Endothelial cell of umbilical vein (primary cell): ENCODE data around the gene AADACL4. TPM values are rescaled to one million over a fixed set of nuclear protein-coding genes. Genes with fewer than 3 reads are reported as not detected.

Source experiments
- BruUV-seq: library from RNA; stranded (reverse); fragments of 400-500 nt; replicated peaks from 2 replicates; lab custom pipeline; 2021; lab: Mats Ljungman, UMichigan
- CTCF ChIA-PET: fragments of 300-600, 350-600 bp; sonication (Branson Sonifier 250); formaldehyde crosslinking; loops from one replicate; lab custom pipeline; 2021; ENCODE audit warnings: antibody characterized with exemption, inconsistent platforms; lab: Charles Lee
- POLR2A ChIA-PET: fragments of 300-600, 350-600 bp; sonication (Branson Sonifier 250); formaldehyde crosslinking; loops from one replicate; lab custom pipeline; 2021; ENCODE audit warnings: antibody characterized with exemption, inconsistent platforms; lab: Charles Lee
- DNase-seq: peaks from one replicate; pipeline ENCODE4 v3.0.0-alpha.2; 2011; ENCODE audit warnings: low read depth, low spot score
- FAIRE-seq: peaks from 2 replicates; lab custom pipeline; 2011; peaks lifted over from hg19 to GRCh38; lab: Jason Lieb, UNC
- H2AFZ ChIP-seq: 2 replicates; pipeline ENCODE4 v1.6.0; 2012; ENCODE audit warnings: low read depth, low read length, control low read depth, inconsistent platforms
- H3K27ac ChIP-seq: 2 replicates; pipeline ENCODE4 v1.5.1; 2011; ENCODE audit warnings: low read depth, mild to moderate bottlenecking, control low read depth, low read length, moderate library complexity; ENCODE audit not compliant: insufficient read depth
- H3K27me3 ChIP-seq, 2 experiments: 2 replicates each; pipeline versions ENCODE4 v1.6.0 to v1.6.1; 2011; ENCODE audit warnings: low read length in 2 of 2, mixed read lengths in 1 of 2; ENCODE audit not compliant: control insufficient read depth in 2 of 2, insufficient read depth in 2 of 2
- H3K36me3 ChIP-seq, 2 experiments: 2 replicates in 1 of 2; 3 replicates in 1 of 2; pipeline ENCODE4 v1.5.1; 2011; ENCODE audit warnings: low read length in 2 of 2, mild to moderate bottlenecking in 1 of 2, moderate library complexity in 1 of 2; ENCODE audit not compliant: control insufficient read depth in 2 of 2, insufficient read depth in 2 of 2; ENCODE audit errors: extremely low read depth in 1 of 2
- H3K4me1 ChIP-seq: 3 replicates; pipeline ENCODE4 v1.5.1; 2011; ENCODE audit warnings: mild to moderate bottlenecking, low read length; ENCODE audit not compliant: control insufficient read depth, insufficient read depth; ENCODE audit errors: extremely low read depth
- H3K4me2 ChIP-seq: 2 replicates; pipeline ENCODE4 v1.6.1; 2011; ENCODE audit warnings: low read length, control low read depth, mixed read lengths; ENCODE audit not compliant: insufficient read depth
- H3K4me3 ChIP-seq, 3 experiments: fragments of 200-600 bp in 1 of 3; sonication (generic), shearing (Covaris generic) in 1 of 3; replicated peaks in 1 of 3; 2 replicates each; pipeline ENCODE4 v1.5.1; 2011 to 2016; ENCODE audit warnings: control low read depth in 3 of 3, low read length in 3 of 3, mild to moderate bottlenecking in 2 of 3, inconsistent platforms in 1 of 3, low read depth in 1 of 3, moderate library complexity in 1 of 3; ENCODE audit not compliant: insufficient read depth in 1 of 3
- H3K79me2 ChIP-seq: 2 replicates; pipeline ENCODE4 v1.6.0; 2012; ENCODE audit warnings: low read length, inconsistent platforms; ENCODE audit not compliant: control insufficient read depth, insufficient read depth
- H3K9ac ChIP-seq: replicated peaks from 2 replicates; pipeline ENCODE3; 2011; ENCODE audit warnings: low read length, control low read depth; ENCODE audit not compliant: insufficient read depth; ENCODE audit errors: extremely low read depth
- H3K9me1 ChIP-seq: replicated peaks from 3 replicates; pipeline ENCODE4 v1.6.0; 2011; ENCODE audit warnings: mild to moderate bottlenecking, low read length; ENCODE audit not compliant: control insufficient read depth, insufficient read depth; ENCODE audit errors: extremely low read depth
- H3K9me3 ChIP-seq: replicated peaks from 2 replicates; pipeline ENCODE4 v1.5.1; 2012; ENCODE audit warnings: low read length, inconsistent platforms; ENCODE audit not compliant: control insufficient read depth, insufficient read depth
- H4K20me1 ChIP-seq: replicated peaks from 2 replicates; pipeline ENCODE3; 2011; ENCODE audit warnings: mild to moderate bottlenecking, low read length; ENCODE audit not compliant: control insufficient read depth, insufficient read depth; ENCODE audit errors: extremely low read depth
- CTCF ChIP-seq, 2 donors: IDR thresholded peaks; 1 replicate in 1 of 2; 2 replicates in 1 of 2; pipeline ENCODE4 v1.5.1; 2011; ENCODE audit warnings: low read length in 2 of 2, mild to moderate bottlenecking in 2 of 2, moderate library complexity in 2 of 2, control low read depth in 1 of 2, inconsistent platforms in 1 of 2, low read depth in 1 of 2; ENCODE audit not compliant: insufficient read depth in 1 of 2; ENCODE audit errors: extremely low read depth in 1 of 2
- EZH2 ChIP-seq: IDR thresholded peaks from 2 replicates; pipeline ENCODE4 v1.6.1; 2012; ENCODE audit warnings: borderline replicate concordance, low read depth, mild to moderate bottlenecking, moderate library complexity, low read length, inconsistent platforms; ENCODE audit not compliant: severe bottlenecking
- FOS ChIP-seq: IDR thresholded peaks from 2 replicates; pipeline ENCODE4 v1.6.1; 2011; ENCODE audit warnings: mild to moderate bottlenecking, low read length, moderate library complexity, borderline replicate concordance; ENCODE audit not compliant: insufficient read depth
- GATA2 ChIP-seq: IDR thresholded peaks from 2 replicates; pipeline ENCODE4 v1.7.0; 2011; ENCODE audit warnings: low read depth, mild to moderate bottlenecking, moderate library complexity, mixed read lengths, low read length; ENCODE audit not compliant: insufficient read length, insufficient read depth
- MAX ChIP-seq: IDR thresholded peaks from 2 replicates; pipeline ENCODE4 v1.6.1; 2011; ENCODE audit not compliant: insufficient read depth, insufficient read length
- MYC ChIP-seq: IDR thresholded peaks from one replicate; pipeline ENCODE4 v1.6.1; 2011; ENCODE audit warnings: mild to moderate bottlenecking, low read depth, low read length
- POLR2A ChIP-seq: IDR thresholded peaks from 2 replicates; pipeline ENCODE4 v1.6.1; 2012; ENCODE audit warnings: low read depth, mild to moderate bottlenecking, control low read depth, low read length
- POLR2AphosphoS5 ChIP-seq: IDR thresholded peaks from 2 replicates; pipeline ENCODE4 v1.6.1; 2012; ENCODE audit warnings: low read depth, mild to moderate bottlenecking, control low read depth, low read length, moderate library complexity; ENCODE audit not compliant: insufficient read depth
- dilution Hi-C: fragments of 300-500 bp; cut with MboI; formaldehyde crosslinking; loops from one replicate; pipeline ENCODE4 v1.15.0; 2019; ENCODE audit warnings: low sequenced_read_pairs; ENCODE audit not compliant: extremely low pct_ligation_motif_present
- intact Hi-C: fragments of 100-400 bp; cut with micrococcal nuclease; formaldehyde crosslinking; loops from one replicate; pipeline ENCODE4 v1.10.0; 2022
- polyA plus RNA-seq, 4 experiments: library from polyadenylated mRNA; depleted of rRNA in 3 of 4; stranded (reverse) in 3 of 4; unstranded in 1 of 4; fragments of >200 nt; gene quantifications; 2 replicates each; pipeline versions ENCODE4 v1.2.1 to v1.2.3, GENCODE V29; 2011 to 2012; ENCODE audit warnings: missing spikeins in 1 of 4
- total RNA-seq: library from RNA; stranded (reverse); gene quantifications from 2 replicates; pipeline ENCODE4 v1.2.3, GENCODE V29; 2021

Gene AADACL4
- total and polyA plus RNA-seq, 2 donors (not counting 3 experiments of a cell fraction or from before 2014, with no cell fraction given), result not detected

- Histone ChIP-seq H3K9me3 (no peaks in the 10 kb centered on the region), H4K20me1 (no peaks in the 10 kb centered on the region), H3K27ac (peak overlapping the region; percentile 39), H3K36me3 (no peaks in the 10 kb centered on the region), H3K4me3 (no peak overlapping the region), H3K4me2 (no peak overlapping the region), H3K4me1 (peaks cover 35% of the 10 kb centered on the region), H3K27me3 (no peaks in the 10 kb centered on the region), H3K9me1 (no peaks in the 10 kb centered on the region), H3K9ac (no peak overlapping the region), H3K79me2 (no peaks in the 10 kb centered on the region), H2AFZ (no peak overlapping the region)
- BruUV-seq, result no TSS peak
- dilution Hi-C loops (no loop called here), intact Hi-C loops (loop anchor here (1.0 kb wide), 7 partner anchors 9 to 427 kb away; partner anchors contain the start of gene DHRS3)
- CTCF ChIA-PET, result interaction anchor here (1.0 to 4.6 kb wide), 5 partner anchors 10 to 198 kb away, joined by 3 to 112 read pairs (median 6); partner anchors contain the start of gene DHRS3
- FAIRE-seq (peak; percentile 8), DNase-seq (no peak)
- no peak for TF ChIP-seq MAX
- TF ChIP-seq POLR2A, result no peak
- no peak for TF ChIP-seq FOS
- TF ChIP-seq MYC, result no peak
- no peak for TF ChIP-seq EZH2
- POLR2A ChIA-PET, result interaction anchor here (1.7 kb wide), 1 partner anchor 11 kb away, joined by 21 read pairs; no protein-coding TSS in a partner anchor
Observed at GRCh38 chr1:12604986-12605385, 38.9 kb upstream of the AADACL4 start.

- BruUV-seq, result no TSS peak
- no peak for FAIRE-seq
- POLR2A ChIA-PET, result no interaction called here
Observed at GRCh38 chr1:12607263-12607662, 36.6 kb upstream of the AADACL4 start.

More at GRCh38 chr1:12607263-12607662, 36.6 kb upstream of the AADACL4 start:
- Histone ChIP-seq H3K27ac (no peak overlapping the region), H3K4me1 (peaks cover 25% of the 10 kb centered on the region), H3K36me3 (peaks cover 2 to 7% of the 10 kb centered on the region in 2 experiments), H3K9me3 (no peaks in the 10 kb centered on the region), H4K20me1 (no peaks in the 10 kb centered on the region), H3K9me1 (no peaks in the 10 kb centered on the region), H3K4me3 (no peak overlapping the region), H3K27me3 (no peaks in the 10 kb centered on the region), H3K9ac (no peak overlapping the region), H3K4me2 (no peak overlapping the region), H3K79me2 (no peaks in the 10 kb centered on the region), H2AFZ (no peak overlapping the region)
- TF ChIP-seq POLR2AphosphoS5 (no peak), EZH2 (no peak), MAX (no peak), GATA2 (no peak), CTCF (IDR thresholded peaks at IDR 0.05; ENCODE audit: extremely low read depth in 1 of 2, insufficient read depth in 1 of 2, low read depth in 1 of 2, low read length in 2 of 2) (no peak), FOS (no peak)
- CTCF ChIA-PET, result no interaction called here
- DNase-seq, result no peak
- intact Hi-C loops, result no loop called here
- dilution Hi-C loops, result no loop called here
